Frontal cortex (tissue), 4 donors: ENCODE results near the gene ADGRD1. TPM values are rescaled to one million over a fixed set of nuclear protein-coding genes. Genes with fewer than 3 reads are reported as not detected.
"Not testable (repeated sequence)": the region's sequence is repeated elsewhere in the genome, so short reads cannot be mapped to it uniquely, and the experiment has no call there.

Experiments used
- DNase-seq, 2 donors: peaks; one replicate each; pipeline ENCODE4 v3.0.0; 2012; ENCODE audit warnings: low spot score in 2 of 2
- FAIRE-seq: peaks from 2 replicates; lab custom pipeline; 2012; peaks lifted over from hg19 to GRCh38; lab: Jason Lieb, UNC
- total RNA-seq: library from RNA; depleted of rRNA; stranded (reverse); fragments of >200 nt; gene quantifications from one replicate; pipeline ENCODE4 v1.2.3, GENCODE V29; 2014
- donor health status: control.
- donor health status: control.
- donor health status: control.

The ADGRD1 gene
- total RNA-seq, 1 donor from 2014 or later, result 4.5 TPM

GRCh38 chr12:130981911-130982310 is 28.2 kb downstream of the ADGRD1 start:
- FAIRE-seq (no peak), DNase-seq (no peak)

- FAIRE-seq (no peak), DNase-seq (no peak)
These were observed 29.0 kb downstream of the ADGRD1 start for GRCh38 chr12:130982565-130983225.

- DNase-seq (no peak), FAIRE-seq (no peak)
These were observed 29.8 kb downstream of the ADGRD1 start for GRCh38 chr12:130983328-130984017.

GRCh38 chr12:130984183-130985058 is 30.7 kb downstream of the ADGRD1 start:
- FAIRE-seq, result no peak
- no peak for DNase-seq

- DNase-seq (no peak), FAIRE-seq (no peak)
These were observed 33.6 kb downstream of the ADGRD1 start for GRCh38 chr12:130987151-130987931.

GRCh38 chr12:130988261-130988660 is 34.6 kb downstream of the ADGRD1 start:
- FAIRE-seq, result no peak
- no peak for DNase-seq

GRCh38 chr12:130988751-130989150 is 35.0 kb downstream of the ADGRD1 start:
- DNase-seq, result no peak
- FAIRE-seq, result no peak

GRCh38 chr12:130989391-130989790 is 35.7 kb downstream of the ADGRD1 start:
- no peak for FAIRE-seq

GRCh38 chr12:130990034-130990433 is 36.3 kb downstream of the ADGRD1 start:
- DNase-seq (no peak), FAIRE-seq (no peak)

More at GRCh38 chr12:130989391-130989790, 35.7 kb downstream of the ADGRD1 start:
- no peak for DNase-seq

- DNase-seq, result no peak
These were observed 38.7 kb downstream of the ADGRD1 start for GRCh38 chr12:130992448-130992847.

GRCh38 chr12:130992979-130993538 is 39.4 kb downstream of the ADGRD1 start:
- FAIRE-seq (no peak), DNase-seq (no peak)

More at GRCh38 chr12:130992448-130992847, 38.7 kb downstream of the ADGRD1 start:
- no peak for FAIRE-seq

- DNase-seq (no peak), FAIRE-seq (no peak)
These were observed 40.3 kb downstream of the ADGRD1 start for GRCh38 chr12:130993759-130994670.

- DNase-seq, result no peak
- no peak for FAIRE-seq
These were observed 41.2 kb downstream of the ADGRD1 start for GRCh38 chr12:130994821-130995375.

- not testable (repeated sequence) for FAIRE-seq, DNase-seq
These were observed 41.8 kb downstream of the ADGRD1 start for GRCh38 chr12:130995386-130995969.

- no peak for DNase-seq
- no peak for FAIRE-seq
These were observed 44.4 kb downstream of the ADGRD1 start for GRCh38 chr12:130998136-130998535.

GRCh38 chr12:131000000-131000486 is 46.3 kb downstream of the ADGRD1 start:
- FAIRE-seq, result no peak

GRCh38 chr12:131001493-131001892 is 47.8 kb downstream of the ADGRD1 start:
- FAIRE-seq (no peak), DNase-seq (no peak)

More at GRCh38 chr12:131000000-131000486, 46.3 kb downstream of the ADGRD1 start:
- DNase-seq, result no peak
